Measurements from ENCODE around the gene STK24. TPM values are rescaled to one million over a fixed set of nuclear protein-coding genes. Genes with fewer than 3 reads are reported as not detected.

The STK24 gene
- total RNA-seq, 1 donor from 2014 or later = 139 TPM

- TF ChIP-seq, protein P1, sequence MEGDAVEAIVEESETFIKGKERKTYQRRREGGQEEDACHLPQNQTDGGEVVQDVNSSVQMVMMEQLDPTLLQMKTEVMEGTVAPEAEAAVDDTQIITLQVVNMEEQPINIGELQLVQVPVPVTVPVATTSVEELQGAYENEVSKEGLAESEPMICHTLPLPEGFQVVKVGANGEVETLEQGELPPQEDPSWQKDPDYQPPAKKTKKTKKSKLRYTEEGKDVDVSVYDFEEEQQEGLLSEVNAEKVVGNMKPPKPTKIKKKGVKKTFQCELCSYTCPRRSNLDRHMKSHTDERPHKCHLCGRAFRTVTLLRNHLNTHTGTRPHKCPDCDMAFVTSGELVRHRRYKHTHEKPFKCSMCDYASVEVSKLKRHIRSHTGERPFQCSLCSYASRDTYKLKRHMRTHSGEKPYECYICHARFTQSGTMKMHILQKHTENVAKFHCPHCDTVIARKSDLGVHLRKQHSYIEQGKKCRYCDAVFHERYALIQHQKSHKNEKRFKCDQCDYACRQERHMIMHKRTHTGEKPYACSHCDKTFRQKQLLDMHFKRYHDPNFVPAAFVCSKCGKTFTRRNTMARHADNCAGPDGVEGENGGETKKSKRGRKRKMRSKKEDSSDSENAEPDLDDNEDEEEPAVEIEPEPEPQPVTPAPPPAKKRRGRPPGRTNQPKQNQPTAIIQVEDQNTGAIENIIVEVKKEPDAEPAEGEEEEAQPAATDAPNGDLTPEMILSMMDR (IDR thresholded peaks at IDR 0.05) = no peak
- Mint-ChIP-seq H3K27me3 (ENCODE audit: unreplicated experiment) (no peaks in the 10 kb centered on the region), H3K9me3 (ENCODE audit: unreplicated experiment) (no peaks in the 10 kb centered on the region), H3K4me3 (ENCODE audit: unreplicated experiment) (no peak overlapping the region), H3K27ac (ENCODE audit: unreplicated experiment) (no peak overlapping the region), H3K4me1 (ENCODE audit: unreplicated experiment) (peaks cover 78% of the 10 kb centered on the region), H3K36me3 (ENCODE audit: unreplicated experiment) (peaks cover 15% of the 10 kb centered on the region)
- peak; percentile 1 for DNase-seq (ENCODE audit: extremely low spot score, unreplicated experiment)
These were observed 87.3 kb downstream of the STK24 start for GRCh38 chr13:98489446-98490194.

DNA sequence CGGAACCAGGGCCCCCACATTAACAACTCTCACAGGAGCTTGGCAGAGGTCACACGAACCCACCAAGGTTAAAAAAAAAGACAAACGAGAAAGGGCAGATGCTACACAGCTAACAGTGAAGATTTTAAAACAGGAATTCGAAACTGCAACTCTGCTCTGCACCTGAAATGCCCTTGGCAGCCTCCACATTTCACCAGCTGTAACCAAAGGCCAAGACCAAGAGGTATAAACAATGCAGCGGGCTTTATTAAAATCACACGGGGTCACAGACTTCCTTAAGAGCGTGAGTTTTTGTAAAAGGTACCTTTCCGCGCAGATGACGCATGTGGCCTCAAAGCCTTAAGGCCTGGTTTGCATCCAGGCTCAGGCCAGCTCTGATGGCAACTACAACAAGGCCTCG lies 88.2 kb downstream of the STK24 start:
- TF ChIP-seq, protein P1 (IDR thresholded peaks at IDR 0.05) = no peak
- H3K4me1 Mint-ChIP-seq (ENCODE audit: unreplicated experiment) = peaks cover 84% of the 10 kb centered on the region
- no peaks in the 10 kb centered on the region for H3K27me3 Mint-ChIP-seq (ENCODE audit: unreplicated experiment)
- peak overlapping the region; percentile 23 for H3K27ac Mint-ChIP-seq (ENCODE audit: unreplicated experiment)
- H3K9me3 Mint-ChIP-seq (ENCODE audit: unreplicated experiment) = no peaks in the 10 kb centered on the region
- no peak for DNase-seq (ENCODE audit: extremely low spot score, unreplicated experiment)
- H3K4me3 Mint-ChIP-seq (ENCODE audit: unreplicated experiment) = no peak overlapping the region
- peaks cover 15% of the 10 kb centered on the region for H3K36me3 Mint-ChIP-seq (ENCODE audit: unreplicated experiment)

- H3K9me3 Mint-ChIP-seq (ENCODE audit: unreplicated experiment) = no peaks in the 10 kb centered on the region
- H3K4me3 Mint-ChIP-seq (ENCODE audit: unreplicated experiment) = no peak overlapping the region
- H3K36me3 Mint-ChIP-seq (ENCODE audit: unreplicated experiment) = peaks cover 10% of the 10 kb centered on the region
- peaks cover 86% of the 10 kb centered on the region for H3K4me1 Mint-ChIP-seq (ENCODE audit: unreplicated experiment)
- H3K27ac Mint-ChIP-seq (ENCODE audit: unreplicated experiment) = peak overlapping the region; percentile 71
- TF ChIP-seq, protein P1 (IDR thresholded peaks at IDR 0.05) = no peak
- no peak for DNase-seq (ENCODE audit: extremely low spot score, unreplicated experiment)
- H3K27me3 Mint-ChIP-seq (ENCODE audit: unreplicated experiment) = no peaks in the 10 kb centered on the region
These were observed 89.4 kb downstream of the STK24 start for GRCh38 chr13:98487522-98487921.

DNA sequence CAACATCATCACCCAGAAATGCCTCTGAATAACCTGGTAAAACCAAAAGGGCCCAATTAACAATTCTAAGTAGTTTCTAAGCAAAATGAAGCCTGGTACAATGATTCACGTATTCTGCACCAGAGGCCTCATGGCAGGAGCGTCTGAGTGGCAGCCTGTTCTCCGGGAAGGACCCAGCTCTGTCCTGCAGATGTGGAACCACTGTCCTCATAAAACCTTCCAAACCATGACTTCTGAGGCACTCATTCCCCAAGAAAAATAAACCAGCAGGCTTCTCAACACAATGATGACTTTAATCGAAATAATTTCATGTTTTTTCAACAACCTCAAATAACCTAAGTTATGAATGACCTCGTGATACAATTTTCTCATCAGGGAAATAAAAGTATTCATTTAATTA lies 89.9 kb downstream of the STK24 start:
- Mint-ChIP-seq H3K27me3 (ENCODE audit: unreplicated experiment) (no peaks in the 10 kb centered on the region), H3K4me1 (ENCODE audit: unreplicated experiment) (peaks cover 86% of the 10 kb centered on the region), H3K9me3 (ENCODE audit: unreplicated experiment) (no peaks in the 10 kb centered on the region), H3K36me3 (ENCODE audit: unreplicated experiment) (peaks cover 8% of the 10 kb centered on the region), H3K4me3 (ENCODE audit: unreplicated experiment) (no peak overlapping the region), H3K27ac (ENCODE audit: unreplicated experiment) (peak overlapping the region; percentile 71)
- TF ChIP-seq, protein P1 (IDR thresholded peaks at IDR 0.05) = no peak
- DNase-seq (ENCODE audit: extremely low spot score, unreplicated experiment) = no peak

- Mint-ChIP-seq H3K4me1 (ENCODE audit: unreplicated experiment) (peaks cover 87% of the 10 kb centered on the region), H3K4me3 (ENCODE audit: unreplicated experiment) (no peak overlapping the region), H3K27ac (ENCODE audit: unreplicated experiment) (peak overlapping the region; percentile 96)
These were observed 90.5 kb downstream of the STK24 start for GRCh38 chr13:98486412-98486811.

More at GRCh38 chr13:98486412-98486811, 90.5 kb downstream of the STK24 start:
- Mint-ChIP-seq H3K36me3 (ENCODE audit: unreplicated experiment) (peaks cover 6% of the 10 kb centered on the region), H3K27me3 (ENCODE audit: unreplicated experiment) (no peaks in the 10 kb centered on the region), H3K9me3 (ENCODE audit: unreplicated experiment) (no peaks in the 10 kb centered on the region)
- no peak for DNase-seq (ENCODE audit: extremely low spot score, unreplicated experiment)
- TF ChIP-seq, protein P1 (IDR thresholded peaks at IDR 0.05) = no peak

Data from osteocyte (in vitro differentiated cells).